WTC11 (cell line): ENCODE data around the gene MTA2. TPM values are rescaled to one million over a fixed set of nuclear protein-coding genes. Genes with fewer than 3 reads are reported as not detected.

Experiments used
- ATF2 ChIP-seq: sonication (generic); formaldehyde crosslinking; IDR thresholded peaks from 2 replicates; pipeline ENCODE4 v1.8.1; 2022; ENCODE audit warnings: low read depth, missing genetic modification reagents, borderline replicate concordance
- ELF4 ChIP-seq: sonication (generic); formaldehyde crosslinking; IDR thresholded peaks from 2 replicates; pipeline ENCODE4 v1.8.1; 2022; ENCODE audit warnings: low read depth, mild to moderate bottlenecking, moderate library complexity, missing genetic modification reagents
- FOXJ3 ChIP-seq: sonication (generic); formaldehyde crosslinking; IDR thresholded peaks from 2 replicates; pipeline ENCODE4 v1.9.0; 2021; ENCODE audit warnings: missing genetic modification reagents, mild to moderate bottlenecking, borderline replicate concordance
- GABPB1 ChIP-seq: sonication (generic); formaldehyde crosslinking; IDR thresholded peaks from 2 replicates; pipeline ENCODE4 v1.8.1; 2023; ENCODE audit warnings: mild to moderate bottlenecking, missing genetic modification reagents
- GRHL2 ChIP-seq: fragments of 250-450 bp; sonication (Bioruptor Pico); IDR thresholded peaks from 2 replicates; pipeline ENCODE4 v1.8.0; 2022; ENCODE audit warnings: mild to moderate bottlenecking, moderate library complexity; ENCODE audit not compliant: insufficient replicate concordance, severe bottlenecking
- HMGA2 ChIP-seq: fragments of 250-450 bp; sonication (Bioruptor Pico); IDR thresholded peaks from 2 replicates; pipeline ENCODE4 v1.4.0; 2021; ENCODE audit warnings: mild to moderate bottlenecking, moderate library complexity
- JAZF1 ChIP-seq: fragments of 250-450 bp; sonication (Bioruptor Pico); IDR thresholded peaks from 2 replicates; pipeline ENCODE4 v1.9.0; 2021; ENCODE audit warnings: moderate library complexity, mild to moderate bottlenecking, inconsistent platforms
- KAT7 ChIP-seq: sonication (generic); formaldehyde crosslinking; IDR thresholded peaks from 2 replicates; pipeline ENCODE4 v1.8.1; 2023; ENCODE audit warnings: missing genetic modification reagents, mild to moderate bottlenecking, borderline replicate concordance
- MYBL2 ChIP-seq: sonication (generic); formaldehyde crosslinking; IDR thresholded peaks from 2 replicates; pipeline ENCODE4 v1.8.1; 2023; ENCODE audit warnings: mild to moderate bottlenecking, moderate library complexity, missing genetic modification reagents
- NFATC4 ChIP-seq: fragments of 250-450 bp; sonication (Bioruptor Pico); IDR thresholded peaks from 2 replicates; pipeline ENCODE4 v1.9.0; 2021; ENCODE audit warnings: mild to moderate bottlenecking
- OVOL2 ChIP-seq: fragments of 250-450 bp; sonication (Bioruptor Pico); IDR thresholded peaks from 2 replicates; pipeline ENCODE4 v1.9.0; 2021; ENCODE audit warnings: mild to moderate bottlenecking, borderline replicate concordance
- PRRX2 ChIP-seq: fragments of 250-450 bp; sonication (Bioruptor Pico); IDR thresholded peaks from 2 replicates; pipeline ENCODE4 v1.8.0; 2021; ENCODE audit warnings: mild to moderate bottlenecking
- SMAD4 ChIP-seq: sonication (generic); formaldehyde crosslinking; IDR thresholded peaks from 2 replicates; pipeline ENCODE4 v1.8.0; 2022; ENCODE audit warnings: mild to moderate bottlenecking, missing genetic modification reagents
- SOX15 ChIP-seq: fragments of 250-450 bp; sonication (Bioruptor Pico); IDR thresholded peaks from 2 replicates; pipeline ENCODE4 v1.9.0; 2021; ENCODE audit warnings: mild to moderate bottlenecking
- TCF7 ChIP-seq: sonication (generic); formaldehyde crosslinking; IDR thresholded peaks from 2 replicates; pipeline ENCODE4 v1.8.0; 2022; ENCODE audit warnings: mild to moderate bottlenecking, low read depth, missing genetic modification reagents, moderate library complexity
- ZBTB43 ChIP-seq: sonication (generic); formaldehyde crosslinking; IDR thresholded peaks from 2 replicates; pipeline ENCODE4 v1.8.1; 2023; ENCODE audit warnings: mild to moderate bottlenecking, missing genetic modification reagents
- ZNF232 ChIP-seq: sonication (generic); formaldehyde crosslinking; IDR thresholded peaks from 2 replicates; pipeline ENCODE4 v1.8.0; 2022; ENCODE audit warnings: mild to moderate bottlenecking, missing genetic modification reagents
- ZNF532 ChIP-seq: fragments of 250-450 bp; sonication (Bioruptor Pico); IDR thresholded peaks from 2 replicates; pipeline ENCODE4 v1.9.0; 2021; ENCODE audit warnings: mild to moderate bottlenecking, borderline replicate concordance
- total RNA-seq: library from RNA; stranded (reverse); gene quantifications from 3 replicates; pipeline ENCODE4 v1.2.3, GENCODE V29; 2021
- TF ChIP-seq, protein P1 (sequence below): sonication (generic); formaldehyde crosslinking; IDR thresholded peaks from 2 replicates; pipeline ENCODE4 v1.8.0; 2022; ENCODE audit warnings: mild to moderate bottlenecking, missing genetic modification reagents
- TF ChIP-seq, protein P2 (sequence below): fragments of 250-450 bp; sonication (Bioruptor Pico); IDR thresholded peaks from 2 replicates; pipeline ENCODE4 v1.9.0; 2021; ENCODE audit warnings: mild to moderate bottlenecking
- TF ChIP-seq, protein P3 (sequence below): fragments of 250-450 bp; sonication (Bioruptor Pico); IDR thresholded peaks from 2 replicates; pipeline ENCODE4 v1.9.0; 2021; ENCODE audit warnings: mild to moderate bottlenecking
- TF ChIP-seq, protein P4 (sequence below): sonication (generic); formaldehyde crosslinking; IDR thresholded peaks from 2 replicates; pipeline ENCODE4 v1.8.1; 2023; ENCODE audit warnings: mild to moderate bottlenecking, missing genetic modification reagents, moderate library complexity
- TF ChIP-seq, protein P5 (sequence below): sonication (generic); formaldehyde crosslinking; IDR thresholded peaks from 2 replicates; pipeline ENCODE4 v1.8.0; 2022; ENCODE audit warnings: mild to moderate bottlenecking, missing genetic modification reagents

MTA2 gene
- total RNA-seq, 1 experiment from 2014 or later = 115 TPM

DNA sequence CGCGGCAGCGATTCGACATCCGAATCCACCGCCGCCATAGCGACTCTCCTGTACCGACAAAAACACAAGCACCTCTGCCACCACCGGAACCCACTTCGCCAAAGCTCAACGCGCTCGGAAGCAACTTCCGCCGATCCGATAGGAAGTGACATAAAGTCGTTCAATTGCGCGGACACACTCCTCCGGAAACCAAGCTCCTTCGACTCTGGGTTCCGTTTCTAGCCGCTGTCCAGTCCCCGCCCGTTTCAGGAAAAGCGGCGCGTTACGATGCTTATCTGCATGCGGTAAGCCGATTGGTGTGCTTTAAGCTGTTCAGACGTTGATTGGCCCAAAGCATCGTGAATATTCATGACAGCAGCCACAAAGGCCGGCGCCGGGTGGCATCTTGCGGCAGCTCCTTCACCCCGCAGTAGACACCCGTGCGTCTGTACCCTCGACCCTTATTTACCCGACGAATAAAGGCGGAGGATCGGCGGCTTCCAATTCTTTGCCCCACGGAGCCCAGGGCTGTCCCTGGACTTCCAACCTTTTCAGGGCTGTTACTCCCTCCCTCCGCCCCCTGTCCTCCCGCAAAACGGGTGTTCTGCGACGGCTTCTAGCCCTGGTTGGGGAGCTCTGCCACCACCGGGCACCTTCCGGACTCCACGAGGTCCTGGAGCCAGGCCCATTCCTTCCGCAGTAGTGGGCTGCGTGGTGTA is 10.1 kb downstream of the MTA2 start, which contains the start of gene TUT1 (continued):
- TF ChIP-seq, protein P1, sequence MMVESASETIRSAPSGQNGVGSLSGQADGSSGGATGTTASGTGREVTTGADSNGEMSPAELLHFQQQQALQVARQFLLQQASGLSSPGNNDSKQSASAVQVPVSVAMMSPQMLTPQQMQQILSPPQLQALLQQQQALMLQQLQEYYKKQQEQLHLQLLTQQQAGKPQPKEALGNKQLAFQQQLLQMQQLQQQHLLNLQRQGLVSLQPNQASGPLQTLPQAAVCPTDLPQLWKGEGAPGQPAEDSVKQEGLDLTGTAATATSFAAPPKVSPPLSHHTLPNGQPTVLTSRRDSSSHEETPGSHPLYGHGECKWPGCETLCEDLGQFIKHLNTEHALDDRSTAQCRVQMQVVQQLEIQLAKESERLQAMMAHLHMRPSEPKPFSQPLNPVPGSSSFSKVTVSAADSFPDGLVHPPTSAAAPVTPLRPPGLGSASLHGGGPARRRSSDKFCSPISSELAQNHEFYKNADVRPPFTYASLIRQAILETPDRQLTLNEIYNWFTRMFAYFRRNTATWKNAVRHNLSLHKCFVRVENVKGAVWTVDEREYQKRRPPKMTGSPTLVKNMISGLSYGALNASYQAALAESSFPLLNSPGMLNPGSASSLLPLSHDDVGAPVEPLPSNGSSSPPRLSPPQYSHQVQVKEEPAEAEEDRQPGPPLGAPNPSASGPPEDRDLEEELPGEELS (CRISPR knock-in tag) = peak; percentile 31; the same call in 1 of the 2 replicates
- TF ChIP-seq HMGA2 (no peak), FOXJ3 (CRISPR knock-in tag) (no peak), ATF2 (no peak), ZNF532 (CRISPR knock-in tag) (no peak), JAZF1 (CRISPR knock-in tag) (no peak), PRRX2 (CRISPR knock-in tag) (no peak), ELF4 (CRISPR knock-in tag) (no peak), GRHL2 (CRISPR knock-in tag) (no peak), ZBTB43 (0 out of 2 replicates have a peak, but pooled peaks have one; percentile 59), SOX15 (CRISPR knock-in tag) (no peak), TCF7 (CRISPR knock-in tag) (no peak), GABPB1 (CRISPR knock-in tag) (peak; percentile 78), NFATC4 (CRISPR knock-in tag) (0 out of 2 replicates have a peak, but pooled peaks have one; percentile 60), MYBL2 (CRISPR knock-in tag) (peak; percentile 95), KAT7 (CRISPR knock-in tag) (no peak; the same call in 1 of the 2 replicates), SMAD4 (CRISPR knock-in tag) (no peak), ZNF232 (peak; percentile 76; the same call in 1 of the 2 replicates), OVOL2 (CRISPR knock-in tag) (no peak)
- TF ChIP-seq, protein P2, sequence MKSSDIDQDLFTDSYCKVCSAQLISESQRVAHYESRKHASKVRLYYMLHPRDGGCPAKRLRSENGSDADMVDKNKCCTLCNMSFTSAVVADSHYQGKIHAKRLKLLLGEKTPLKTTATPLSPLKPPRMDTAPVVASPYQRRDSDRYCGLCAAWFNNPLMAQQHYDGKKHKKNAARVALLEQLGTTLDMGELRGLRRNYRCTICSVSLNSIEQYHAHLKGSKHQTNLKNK (CRISPR knock-in tag) = peak; percentile 54; the same call in 1 of the 2 replicates
- TF ChIP-seq, protein P3, sequence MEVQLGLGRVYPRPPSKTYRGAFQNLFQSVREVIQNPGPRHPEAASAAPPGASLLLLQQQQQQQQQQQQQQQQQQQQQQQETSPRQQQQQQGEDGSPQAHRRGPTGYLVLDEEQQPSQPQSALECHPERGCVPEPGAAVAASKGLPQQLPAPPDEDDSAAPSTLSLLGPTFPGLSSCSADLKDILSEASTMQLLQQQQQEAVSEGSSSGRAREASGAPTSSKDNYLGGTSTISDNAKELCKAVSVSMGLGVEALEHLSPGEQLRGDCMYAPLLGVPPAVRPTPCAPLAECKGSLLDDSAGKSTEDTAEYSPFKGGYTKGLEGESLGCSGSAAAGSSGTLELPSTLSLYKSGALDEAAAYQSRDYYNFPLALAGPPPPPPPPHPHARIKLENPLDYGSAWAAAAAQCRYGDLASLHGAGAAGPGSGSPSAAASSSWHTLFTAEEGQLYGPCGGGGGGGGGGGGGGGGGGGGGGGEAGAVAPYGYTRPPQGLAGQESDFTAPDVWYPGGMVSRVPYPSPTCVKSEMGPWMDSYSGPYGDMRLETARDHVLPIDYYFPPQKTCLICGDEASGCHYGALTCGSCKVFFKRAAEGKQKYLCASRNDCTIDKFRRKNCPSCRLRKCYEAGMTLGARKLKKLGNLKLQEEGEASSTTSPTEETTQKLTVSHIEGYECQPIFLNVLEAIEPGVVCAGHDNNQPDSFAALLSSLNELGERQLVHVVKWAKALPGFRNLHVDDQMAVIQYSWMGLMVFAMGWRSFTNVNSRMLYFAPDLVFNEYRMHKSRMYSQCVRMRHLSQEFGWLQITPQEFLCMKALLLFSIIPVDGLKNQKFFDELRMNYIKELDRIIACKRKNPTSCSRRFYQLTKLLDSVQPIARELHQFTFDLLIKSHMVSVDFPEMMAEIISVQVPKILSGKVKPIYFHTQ = no peak
- TF ChIP-seq, protein P4, sequence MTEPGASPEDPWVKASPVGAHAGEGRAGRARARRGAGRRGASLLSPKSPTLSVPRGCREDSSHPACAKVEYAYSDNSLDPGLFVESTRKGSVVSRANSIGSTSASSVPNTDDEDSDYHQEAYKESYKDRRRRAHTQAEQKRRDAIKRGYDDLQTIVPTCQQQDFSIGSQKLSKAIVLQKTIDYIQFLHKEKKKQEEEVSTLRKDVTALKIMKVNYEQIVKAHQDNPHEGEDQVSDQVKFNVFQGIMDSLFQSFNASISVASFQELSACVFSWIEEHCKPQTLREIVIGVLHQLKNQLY (CRISPR knock-in tag) = no peak
- TF ChIP-seq, protein P5, sequence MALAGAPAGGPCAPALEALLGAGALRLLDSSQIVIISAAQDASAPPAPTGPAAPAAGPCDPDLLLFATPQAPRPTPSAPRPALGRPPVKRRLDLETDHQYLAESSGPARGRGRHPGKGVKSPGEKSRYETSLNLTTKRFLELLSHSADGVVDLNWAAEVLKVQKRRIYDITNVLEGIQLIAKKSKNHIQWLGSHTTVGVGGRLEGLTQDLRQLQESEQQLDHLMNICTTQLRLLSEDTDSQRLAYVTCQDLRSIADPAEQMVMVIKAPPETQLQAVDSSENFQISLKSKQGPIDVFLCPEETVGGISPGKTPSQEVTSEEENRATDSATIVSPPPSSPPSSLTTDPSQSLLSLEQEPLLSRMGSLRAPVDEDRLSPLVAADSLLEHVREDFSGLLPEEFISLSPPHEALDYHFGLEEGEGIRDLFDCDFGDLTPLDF (CRISPR knock-in tag) = no peak
